ENCODE measurements around the gene KRT82.
"Not testable (repeated sequence)": the region's sequence is repeated elsewhere in the genome, so short reads cannot be mapped to it uniquely, and the experiment has no call there.

KRT82 gene

GRCh38 chr12:52349196-52349595 is 56.9 kb downstream of the KRT82 start:
- no peak for DNase-seq
- no peak for TF ChIP-seq POLR2A (IDR thresholded peaks at IDR 0.05; ENCODE audit: low read length)
- TF ChIP-seq GATA1 (IDR thresholded peaks at IDR 0.05; ENCODE audit: low read depth, low read length), result no peak

- no peak for DNase-seq
- TF ChIP-seq GATA1 (IDR thresholded peaks at IDR 0.05; ENCODE audit: low read depth, low read length) (no peak), POLR2A (IDR thresholded peaks at IDR 0.05; ENCODE audit: low read length) (no peak)
These were observed 58.3 kb downstream of the KRT82 start for GRCh38 chr12:52347551-52348510.

GRCh38 chr12:52347016-52347415 is 59.1 kb downstream of the KRT82 start:
- no peak for TF ChIP-seq GATA1 (IDR thresholded peaks at IDR 0.05; ENCODE audit: low read depth, low read length)
- TF ChIP-seq POLR2A (IDR thresholded peaks at IDR 0.05; ENCODE audit: low read length), result no peak
- DNase-seq, result no peak

GRCh38 chr12:52346593-52346992 is 59.5 kb downstream of the KRT82 start:
- TF ChIP-seq POLR2A (IDR thresholded peaks at IDR 0.05; ENCODE audit: low read length) (no peak), GATA1 (IDR thresholded peaks at IDR 0.05; ENCODE audit: low read depth, low read length) (no peak)
- DNase-seq, result no peak

GRCh38 chr12:52345041-52345440 is 61.1 kb downstream of the KRT82 start:
- DNase-seq, result not testable (repeated sequence)

GRCh38 chr12:52344111-52344510 is 62.0 kb downstream of the KRT82 start:
- no peak for TF ChIP-seq GATA1 (IDR thresholded peaks at IDR 0.05; ENCODE audit: low read depth, low read length)
- TF ChIP-seq POLR2A (IDR thresholded peaks at IDR 0.05; ENCODE audit: low read length), result no peak
- no peak for DNase-seq
